ENCODE data around the gene USP32.
"Not testable (repeated sequence)": the region's sequence is repeated elsewhere in the genome, so short reads cannot be mapped to it uniquely, and the experiment has no call there.

USP32 gene

GRCh38 chr17:60369727-60370126, 22.2 kb downstream of the USP32 start:
- no peak for DNase-seq

- no peak for DNase-seq
Observed at GRCh38 chr17:60363700-60364405, 28.1 kb downstream of the USP32 start.

- DNase-seq = no peak
Observed at GRCh38 chr17:60362329-60362728, 29.6 kb downstream of the USP32 start.

GRCh38 chr17:60361889-60362288, 30.0 kb downstream of the USP32 start:
- DNase-seq = no peak

- no peak for DNase-seq
Observed at GRCh38 chr17:60359415-60359814, 32.5 kb downstream of the USP32 start.

- DNase-seq = no peak
Observed at GRCh38 chr17:60358606-60359225, 33.2 kb downstream of the USP32 start.

GRCh38 chr17:60356940-60357339, 35.0 kb downstream of the USP32 start:
- DNase-seq = no peak

- DNase-seq = no peak
Observed at GRCh38 chr17:60355663-60356594, 36.0 kb downstream of the USP32 start.

- no peak for DNase-seq
Observed at GRCh38 chr17:60354223-60354622, 37.7 kb downstream of the USP32 start.

- no peak for DNase-seq
Observed at GRCh38 chr17:60353773-60354172, 38.2 kb downstream of the USP32 start.

GRCh38 chr17:60352569-60352968, 39.4 kb downstream of the USP32 start:
- DNase-seq = no peak

GRCh38 chr17:60352071-60352470, 39.9 kb downstream of the USP32 start:
- no peak for DNase-seq

- no peak for DNase-seq
Observed at GRCh38 chr17:60351012-60351695, 40.8 kb downstream of the USP32 start.

- DNase-seq = no peak
Observed at GRCh38 chr17:60348616-60349015, 43.3 kb downstream of the USP32 start.

- DNase-seq = no peak
Observed at GRCh38 chr17:60345233-60345632, 46.7 kb downstream of the USP32 start.

- not testable (repeated sequence) for DNase-seq
Observed at GRCh38 chr17:60342492-60342891, 49.4 kb downstream of the USP32 start.

- no peak for DNase-seq
Observed at GRCh38 chr17:60335289-60335688, 56.6 kb downstream of the USP32 start.

GRCh38 chr17:60333628-60334031, 58.3 kb downstream of the USP32 start:
- DNase-seq = no peak

- not testable (repeated sequence) for DNase-seq
Observed at GRCh38 chr17:60333072-60333471, 58.9 kb downstream of the USP32 start.

GRCh38 chr17:60332574-60332973, 59.4 kb downstream of the USP32 start:
- no peak for DNase-seq

GRCh38 chr17:60330731-60331130, 61.2 kb downstream of the USP32 start:
- DNase-seq = no peak

GRCh38 chr17:60328679-60329078, 63.3 kb downstream of the USP32 start:
- no peak for DNase-seq

- DNase-seq = no peak
Observed at GRCh38 chr17:60327901-60328273, 64.0 kb downstream of the USP32 start.

Measured in NCI-H1930 (cell line).